T-helper 2 cell (primary cell): Measurements from ENCODE around the gene THSD7A.
"Not testable (repeated sequence)": the region's sequence is repeated elsewhere in the genome, so short reads cannot be mapped to it uniquely, and the experiment has no call there.

Experiments used
- DNase-seq, 5 experiments: peaks; one replicate each; pipeline versions ENCODE4 v3.0.0 to v3.0.0-alpha.2; 2012 to 2022

Gene THSD7A

GRCh38 chr7:11570205-11570604 lies 261.8 kb downstream of the THSD7A start:
- DNase-seq, result no peak

- no peak for DNase-seq
These were observed 264.4 kb downstream of the THSD7A start for GRCh38 chr7:11567571-11567970.

GRCh38 chr7:11557627-11558026 lies 274.4 kb downstream of the THSD7A start:
- DNase-seq, result peak in 1 of 5 experiments; percentile 21

- no peak for DNase-seq
These were observed 279.2 kb downstream of the THSD7A start for GRCh38 chr7:11552676-11553296.

- no peak for DNase-seq
These were observed 280.5 kb downstream of the THSD7A start for GRCh38 chr7:11551470-11551869.

GRCh38 chr7:11548532-11548931 lies 283.5 kb downstream of the THSD7A start:
- no peak for DNase-seq

GRCh38 chr7:11541330-11541729 lies 290.7 kb downstream of the THSD7A start:
- DNase-seq, result no peak

- DNase-seq, result no peak
These were observed 291.7 kb downstream of the THSD7A start for GRCh38 chr7:11540271-11540761.

- no peak for DNase-seq
These were observed 292.1 kb downstream of the THSD7A start for GRCh38 chr7:11539853-11540252.

GRCh38 chr7:11538751-11539299 lies 293.2 kb downstream of the THSD7A start:
- no peak for DNase-seq

GRCh38 chr7:11533229-11533820 lies 298.7 kb downstream of the THSD7A start:
- no peak for DNase-seq

GRCh38 chr7:11529382-11529781 lies 302.6 kb downstream of the THSD7A start:
- DNase-seq, result no peak

- DNase-seq, result no peak
These were observed 304.3 kb downstream of the THSD7A start for GRCh38 chr7:11527707-11528106.

- no peak for DNase-seq
These were observed 307.3 kb downstream of the THSD7A start for GRCh38 chr7:11524476-11525397.

GRCh38 chr7:11521964-11522499 lies 310.0 kb downstream of the THSD7A start:
- not testable (repeated sequence) for DNase-seq

- DNase-seq, result no peak
These were observed 314.1 kb downstream of the THSD7A start for GRCh38 chr7:11517853-11518252.

- DNase-seq, result no peak
These were observed 315.7 kb downstream of the THSD7A start for GRCh38 chr7:11516328-11516727.

- no peak for DNase-seq
These were observed 318.5 kb downstream of the THSD7A start for GRCh38 chr7:11513460-11513859.

- DNase-seq, result no peak
These were observed 324.1 kb downstream of the THSD7A start for GRCh38 chr7:11507929-11508328.

GRCh38 chr7:11506417-11506816 lies 325.6 kb downstream of the THSD7A start:
- DNase-seq, result no peak

- DNase-seq, result no peak
These were observed 326.5 kb downstream of the THSD7A start for GRCh38 chr7:11505471-11505985.

- DNase-seq, result no peak
These were observed 339.7 kb downstream of the THSD7A start for GRCh38 chr7:11492307-11492706.

GRCh38 chr7:11491811-11492210 lies 340.2 kb downstream of the THSD7A start:
- no peak for DNase-seq
